ENCODE data around the gene TOB2. TPM values are rescaled to one million over a fixed set of nuclear protein-coding genes. Genes with fewer than 3 reads are reported as not detected.

TOB2 gene
- total and polyA plus RNA-seq, 12 donors: 26.4 to 84.9 (median 39.8) TPM

DNA sequence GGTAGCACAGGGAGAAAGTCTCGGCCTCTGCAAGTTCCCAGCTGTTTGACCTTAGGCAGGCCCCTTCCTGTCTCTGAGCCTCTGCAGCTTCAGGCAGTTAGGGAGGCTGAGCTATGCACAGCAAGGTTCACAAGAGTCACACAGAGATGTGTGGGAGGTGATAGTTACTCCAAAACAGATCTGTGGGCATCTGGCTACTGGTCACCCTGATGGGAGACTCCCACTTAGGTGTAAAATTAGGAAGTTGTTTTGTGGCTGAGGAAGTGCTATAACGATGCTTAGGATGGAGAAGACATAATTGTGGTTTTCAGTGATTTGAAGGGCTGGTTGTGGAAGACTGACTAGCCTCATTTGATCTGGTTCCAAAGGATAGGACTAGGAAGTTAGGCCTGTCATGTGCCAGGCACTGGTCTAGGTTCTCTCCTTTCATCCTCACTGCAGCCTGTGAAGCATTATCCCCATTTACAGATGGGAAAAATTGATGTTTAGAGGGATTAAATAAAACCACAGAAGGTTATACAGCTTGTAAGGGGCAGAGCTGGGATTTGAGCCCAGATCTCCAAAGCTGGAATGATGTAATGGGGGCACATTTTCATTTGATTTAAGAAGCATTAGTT is 35.8 kb upstream of the TOB2 start:
- peaks cover 0 to 18% (median 0%) of the 10 kb centered on the region in 9 donors for H3K36me3 ChIP-seq
- H3K9me3 ChIP-seq: no peaks in the 10 kb centered on the region
- TF ChIP-seq, protein P1, sequence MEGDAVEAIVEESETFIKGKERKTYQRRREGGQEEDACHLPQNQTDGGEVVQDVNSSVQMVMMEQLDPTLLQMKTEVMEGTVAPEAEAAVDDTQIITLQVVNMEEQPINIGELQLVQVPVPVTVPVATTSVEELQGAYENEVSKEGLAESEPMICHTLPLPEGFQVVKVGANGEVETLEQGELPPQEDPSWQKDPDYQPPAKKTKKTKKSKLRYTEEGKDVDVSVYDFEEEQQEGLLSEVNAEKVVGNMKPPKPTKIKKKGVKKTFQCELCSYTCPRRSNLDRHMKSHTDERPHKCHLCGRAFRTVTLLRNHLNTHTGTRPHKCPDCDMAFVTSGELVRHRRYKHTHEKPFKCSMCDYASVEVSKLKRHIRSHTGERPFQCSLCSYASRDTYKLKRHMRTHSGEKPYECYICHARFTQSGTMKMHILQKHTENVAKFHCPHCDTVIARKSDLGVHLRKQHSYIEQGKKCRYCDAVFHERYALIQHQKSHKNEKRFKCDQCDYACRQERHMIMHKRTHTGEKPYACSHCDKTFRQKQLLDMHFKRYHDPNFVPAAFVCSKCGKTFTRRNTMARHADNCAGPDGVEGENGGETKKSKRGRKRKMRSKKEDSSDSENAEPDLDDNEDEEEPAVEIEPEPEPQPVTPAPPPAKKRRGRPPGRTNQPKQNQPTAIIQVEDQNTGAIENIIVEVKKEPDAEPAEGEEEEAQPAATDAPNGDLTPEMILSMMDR (IDR thresholded peaks at IDR 0.05): no peak
- ATAC-seq (peak in 1 of 8 donors; percentile 5), DNase-seq (no peak)
- H3K27me3 ChIP-seq: no peaks in the 10 kb centered on the region
- 29 to 30% methylated on average over 2 of the region's 2 CpGs for WGBS, 2 donors
- H3K27ac ChIP-seq: peak overlapping the region in 9 of 10 donors; percentile 64 to 77 (median 71)
- intact Hi-C loops (cut with DNase I): no loop called here
- H3K4me3 ChIP-seq: no peak overlapping the region
- peaks cover 30 to 99% (median 83%) of the 10 kb centered on the region in 9 donors for H3K4me1 ChIP-seq

- no peak for DNase-seq
- Histone ChIP-seq H3K4me3 (no peak overlapping the region), H3K36me3 (peaks cover 0 to 21% (median 0%) of the 10 kb centered on the region in 9 donors), H3K9me3 (no peaks in the 10 kb centered on the region), H3K4me1 (peaks cover 30 to 99% (median 82%) of the 10 kb centered on the region in 9 donors), H3K27me3 (no peaks in the 10 kb centered on the region), H3K27ac (peak overlapping the region in 9 of 10 donors; percentile 64 to 77 (median 71))
- TF ChIP-seq, protein P1 (IDR thresholded peaks at IDR 0.05): no peak
- WGBS, 2 donors: 39 to 43% methylated on average over 5 of the region's 5 CpGs
- intact Hi-C loops (cut with DNase I): no loop called here
- peak in 1 of 8 donors; percentile 6 for ATAC-seq
These were observed 35.3 kb upstream of the TOB2 start for GRCh38 chr22:41481925-41482318.

DNA sequence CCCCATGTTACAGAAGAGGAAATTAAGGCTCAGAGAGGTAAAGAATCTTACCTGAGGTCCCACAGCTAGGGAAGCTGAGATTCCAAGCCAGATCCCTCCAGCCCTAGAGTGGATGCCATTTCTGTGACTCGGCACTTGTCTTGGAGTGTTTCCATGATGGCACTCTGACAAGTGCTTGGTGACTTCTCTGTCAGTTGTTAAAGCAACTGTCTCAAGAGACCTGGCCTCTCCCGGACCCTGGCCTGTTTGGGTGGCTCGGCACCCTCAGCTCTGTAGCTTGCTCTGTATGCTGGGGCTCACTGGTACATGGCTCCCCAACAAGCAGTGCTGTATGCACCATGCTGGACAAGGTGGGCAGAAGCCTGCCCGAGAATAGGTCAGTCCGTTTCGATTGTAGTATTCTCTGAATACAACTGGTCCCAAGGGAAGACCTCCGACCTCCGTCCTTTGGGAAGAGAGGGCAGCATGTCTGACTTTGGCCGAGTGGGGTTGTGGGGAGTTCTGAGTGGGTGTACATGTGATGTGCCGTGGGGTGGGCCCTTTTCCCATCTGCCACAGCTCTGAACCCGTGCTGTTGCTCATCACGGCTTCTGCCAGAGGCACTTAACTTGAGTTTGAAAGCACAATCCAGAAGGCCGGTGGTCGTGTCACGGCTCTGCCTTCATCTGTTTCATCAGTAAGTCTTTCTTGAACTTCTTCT is 34.7 kb upstream of the TOB2 start:
- peak overlapping the region; percentile 56 to 77 (median 70) for H3K27ac ChIP-seq
- DNase-seq (peak; percentile 26 to 51), ATAC-seq (peak; percentile 39 to 76 (median 62))
- H3K36me3 ChIP-seq: peaks cover 0 to 21% (median 0%) of the 10 kb centered on the region in 9 donors
- H3K9me3 ChIP-seq: no peaks in the 10 kb centered on the region
- H3K4me3 ChIP-seq: peak overlapping the region in 2 of 10 donors; percentile 6 to 17
- TF ChIP-seq, protein P1 (IDR thresholded peaks at IDR 0.05): no peak
- H3K27me3 ChIP-seq: no peaks in the 10 kb centered on the region
- H3K4me1 ChIP-seq: peaks cover 30 to 98% (median 76%) of the 10 kb centered on the region in 9 donors
- WGBS, 2 donors: 36 to 47% methylated on average over 15 of the region's 15 CpGs
- intact Hi-C loops (cut with DNase I): no loop called here

GRCh38 chr22:41480397-41480735 is 33.8 kb upstream of the TOB2 start:
- H3K27ac ChIP-seq: peak overlapping the region in 9 of 10 donors; percentile 60 to 77 (median 71)
- peaks cover 0 to 21% (median 0%) of the 10 kb centered on the region in 9 donors for H3K36me3 ChIP-seq
- no peaks in the 10 kb centered on the region for H3K9me3 ChIP-seq
- no peaks in the 10 kb centered on the region for H3K27me3 ChIP-seq
- TF ChIP-seq, protein P1 (IDR thresholded peaks at IDR 0.05): no peak
- DNase-seq: no peak
- H3K4me1 ChIP-seq: peaks cover 30 to 99% (median 79%) of the 10 kb centered on the region in 9 donors
- 32 to 43% methylated on average over 7 of the region's 7 CpGs for WGBS, 2 donors
- peak in 5 of 8 donors; percentile 10 to 43 (median 31) for ATAC-seq
- intact Hi-C loops (cut with DNase I): no loop called here
- no peak overlapping the region for H3K4me3 ChIP-seq

Data from heart right ventricle (tissue), 16 donors.